ENCODE measurements around the gene BMPR1A. TPM values are rescaled to one million over a fixed set of nuclear protein-coding genes. Genes with fewer than 3 reads are reported as not detected.

Gene BMPR1A
- total and polyA plus RNA-seq, 2 of the 4 experiments (the other 2 are of a cell fraction), result 15.9 to 93.7 TPM

DNA sequence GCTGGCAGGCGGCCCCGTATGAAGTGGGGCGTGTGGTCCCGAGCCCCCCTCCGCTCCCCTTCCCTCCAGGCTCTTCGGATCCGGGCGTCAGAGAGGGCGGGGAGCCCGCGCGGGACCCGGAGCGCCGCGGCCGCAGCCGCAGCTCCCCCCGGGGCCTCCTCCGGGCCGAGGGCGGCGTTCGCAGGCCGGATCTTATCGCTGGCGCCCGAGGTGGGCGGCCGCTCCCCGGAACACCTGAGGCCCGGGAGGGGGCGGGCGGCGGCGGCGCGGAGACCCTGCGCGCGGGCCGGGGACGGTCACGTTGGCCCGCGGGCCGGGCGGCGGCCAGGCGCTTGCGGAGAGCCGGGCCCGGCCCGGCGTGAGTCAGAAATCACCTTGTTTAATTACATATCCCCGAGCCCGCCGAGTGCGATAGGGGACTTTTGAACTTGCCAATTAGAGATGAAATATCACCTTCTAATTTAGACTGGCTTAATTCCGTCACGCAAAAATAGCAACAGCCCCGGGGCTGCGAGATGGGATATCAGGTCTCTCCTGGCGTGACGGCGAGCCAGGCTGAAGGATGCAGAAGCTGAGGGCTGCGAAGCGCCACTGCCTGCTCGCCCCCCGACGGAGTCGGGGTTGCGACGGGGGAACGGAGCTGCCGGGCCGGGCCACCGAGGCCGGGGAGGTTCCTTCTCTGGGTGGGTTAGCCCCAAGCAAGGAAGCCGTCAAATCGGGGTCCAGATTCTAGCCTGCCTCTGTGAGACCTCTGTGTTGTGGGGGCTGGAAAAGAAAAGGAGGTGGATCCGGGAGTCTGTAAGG lies 44.7 kb upstream of the BMPR1A start:
- H3K4ac ChIP-seq (ENCODE audit: low read depth, low read length), result peak overlapping the region; percentile 32
- peak overlapping the region; percentile 89 for H3K23ac ChIP-seq (ENCODE audit: low read depth, low read length)
- H3K36me3 ChIP-seq (ENCODE audit: control insufficient read depth, insufficient read depth, low read length), result no peaks in the 10 kb centered on the region
- BruUV-seq (replicated peaks), result no TSS peak
- no peak overlapping the region for H2BK15ac ChIP-seq (ENCODE audit: low read depth, low read length)
- peak overlapping the region; percentile 26 for H4K91ac ChIP-seq (ENCODE audit: insufficient read depth, low read depth, low read length)
- H2AK5ac ChIP-seq (ENCODE audit: low read depth, low read length), result 0 out of 2 replicates have a peak overlapping the region, but pooled peaks have one; percentile 25
- peak overlapping the region; percentile 87 for H4K5ac ChIP-seq (ENCODE audit: low read depth, low read length)
- no peak overlapping the region for H2BK20ac ChIP-seq (ENCODE audit: low read depth, low read length)
- H3K9me1 ChIP-seq (ENCODE audit: insufficient read depth, low read length), result peaks cover 3% of the 10 kb centered on the region; the same call in 1 of the 2 replicates
- peak overlapping the region; percentile 58 for H2AK9ac ChIP-seq (replicated peaks; ENCODE audit: low read depth, low read length, poor library complexity)
- ATAC-seq (ENCODE audit: low read depth), result peak; percentile 67
- TF ChIP-seq RFX5 (IDR thresholded peaks at IDR 0.05; ENCODE audit: low read depth, low read length) (no peak), NFE2L2 (IDR thresholded peaks at IDR 0.05; ENCODE audit: low read depth, low read length) (no peak), BHLHE40 (IDR thresholded peaks at IDR 0.05; ENCODE audit: low read depth, low read length) (no peak), POLR2A (IDR thresholded peaks at IDR 0.05; ENCODE audit: low read depth, low read length) (peak; percentile 41), RCOR1 (IDR thresholded peaks at IDR 0.05; ENCODE audit: insufficient replicate concordance, low read length) (no peak), CHD1 (IDR thresholded peaks at IDR 0.05; ENCODE audit: low read depth, low read length) (no peak)
- TF ChIP-seq, protein P1, sequence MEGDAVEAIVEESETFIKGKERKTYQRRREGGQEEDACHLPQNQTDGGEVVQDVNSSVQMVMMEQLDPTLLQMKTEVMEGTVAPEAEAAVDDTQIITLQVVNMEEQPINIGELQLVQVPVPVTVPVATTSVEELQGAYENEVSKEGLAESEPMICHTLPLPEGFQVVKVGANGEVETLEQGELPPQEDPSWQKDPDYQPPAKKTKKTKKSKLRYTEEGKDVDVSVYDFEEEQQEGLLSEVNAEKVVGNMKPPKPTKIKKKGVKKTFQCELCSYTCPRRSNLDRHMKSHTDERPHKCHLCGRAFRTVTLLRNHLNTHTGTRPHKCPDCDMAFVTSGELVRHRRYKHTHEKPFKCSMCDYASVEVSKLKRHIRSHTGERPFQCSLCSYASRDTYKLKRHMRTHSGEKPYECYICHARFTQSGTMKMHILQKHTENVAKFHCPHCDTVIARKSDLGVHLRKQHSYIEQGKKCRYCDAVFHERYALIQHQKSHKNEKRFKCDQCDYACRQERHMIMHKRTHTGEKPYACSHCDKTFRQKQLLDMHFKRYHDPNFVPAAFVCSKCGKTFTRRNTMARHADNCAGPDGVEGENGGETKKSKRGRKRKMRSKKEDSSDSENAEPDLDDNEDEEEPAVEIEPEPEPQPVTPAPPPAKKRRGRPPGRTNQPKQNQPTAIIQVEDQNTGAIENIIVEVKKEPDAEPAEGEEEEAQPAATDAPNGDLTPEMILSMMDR (conservative IDR thresholded peaks at IDR 0.05; ENCODE audit: low read depth, low read length), result no peak
- peak overlapping the region; percentile 56 for H2BK5ac ChIP-seq (ENCODE audit: low read depth, low read length, poor library complexity, severe bottlenecking)
- peak overlapping the region; percentile 55 for H3K9ac ChIP-seq (ENCODE audit: low read depth, low read length)
- intact Hi-C loops (cut with micrococcal nuclease), result loop anchor here (1.0 kb wide), 2 partner anchors 46 to 188 kb away; no protein-coding TSS in a partner anchor
- DNase-seq, result peak; percentile 25
- H3K9me3 ChIP-seq (ENCODE audit: control insufficient read depth, insufficient read depth, low read length), result no peaks in the 10 kb centered on the region
- peak overlapping the region; percentile 92 for H3K4me2 ChIP-seq (ENCODE audit: low read depth, low read length)
- H3K56ac ChIP-seq (ENCODE audit: extremely low read depth, insufficient read depth, low read length), result peak overlapping the region; percentile 40; the same call in 1 of the 2 replicates
- peak overlapping the region; percentile 51 to 79 for H4K8ac ChIP-seq (ENCODE audit: low read depth in 2 of 2, low read length in 2 of 2)
- WGBS, 2 experiments (ENCODE audit: extremely low coverage in 2 of 2, insufficient read length in 1 of 2), result 0% methylated on average over 21 of the region's 82 CpGs; no CpG with 5 or more reads in 1 of the 2 experiments
- H2BK120ac ChIP-seq (ENCODE audit: low read depth, low read length), result peak overlapping the region; percentile 39; the same call in 1 of the 2 replicates
- no peaks in the 10 kb centered on the region for H4K20me1 ChIP-seq (ENCODE audit: insufficient read depth, low read length)
- POLR2A ChIA-PET (ENCODE audit: unreplicated experiment), result interaction anchor here (0.7 kb wide), 1 partner anchor 376 kb away, joined by 4 read pairs; no protein-coding TSS in a partner anchor
- H2AFZ ChIP-seq (replicated peaks; ENCODE audit: low read length, poor library complexity), result peak overlapping the region; percentile 100
- peaks cover 8% of the 10 kb centered on the region for H3K4me1 ChIP-seq (ENCODE audit: control insufficient read depth, insufficient read depth, low read length)
- H3K79me1 ChIP-seq (ENCODE audit: low read depth in 1 of 2, low read length in 2 of 2), result peaks cover 0 to 10% of the 10 kb centered on the region in 2 experiments; a peak in 2 of 4 replicates
- peak overlapping the region; percentile 53 for H3K14ac ChIP-seq (replicated peaks; ENCODE audit: low read depth, low read length)
- in situ Hi-C loops (cut with MboI; ENCODE audit: low sequenced_read_pairs), result no loop called here
- CTCF ChIA-PET, result interaction anchor here (0.5 kb wide), 1 partner anchor 227 kb away, joined by 3 read pairs; no protein-coding TSS in a partner anchor
- peak overlapping the region; percentile 70 for H3K27ac ChIP-seq (ENCODE audit: insufficient read depth, low read length)
- H3K4me3 ChIP-seq (ENCODE audit: insufficient read depth, low read depth, low read length), result peak overlapping the region; percentile 51
- H3K18ac ChIP-seq (ENCODE audit: low read depth, low read length), result peak overlapping the region; percentile 24
- dilution Hi-C loops (cut with HindIII; ENCODE audit: low sequenced_read_pairs, unreplicated experiment), result no loop called here
- no peaks in the 10 kb centered on the region for H3K27me3 ChIP-seq (ENCODE audit: control insufficient read depth, insufficient read depth, low read length)
